Fibroblast of lung (primary cell): ENCODE data around the gene SETBP1. TPM values are rescaled to one million over a fixed set of nuclear protein-coding genes. Genes with fewer than 3 reads are reported as not detected.

Experiments
- DNase-seq, 2 donors: peaks; one replicate each; pipeline versions ENCODE4 v3.0.0 to v3.0.0-alpha.2; 2010; ENCODE audit warnings: low read depth in 2 of 2
- H2AFZ ChIP-seq: 2 replicates; pipeline ENCODE4 v1.5.1; 2012; ENCODE audit warnings: low read length, control low read depth, inconsistent platforms
- H3K27ac ChIP-seq: 2 replicates; pipeline ENCODE4 v1.5.1; 2011; ENCODE audit warnings: low read length, control low read depth; ENCODE audit not compliant: insufficient read depth
- H3K27me3 ChIP-seq: 2 replicates; pipeline ENCODE4 v1.5.1; 2011; ENCODE audit warnings: mild to moderate bottlenecking, low read length; ENCODE audit not compliant: control insufficient read depth, insufficient read depth
- H3K36me3 ChIP-seq: 2 replicates; pipeline ENCODE4 v1.5.1; 2011; ENCODE audit warnings: low read length; ENCODE audit not compliant: control insufficient read depth, insufficient read depth
- H3K4me1 ChIP-seq: 2 replicates; pipeline ENCODE4 v1.5.1; 2011; ENCODE audit warnings: low read length; ENCODE audit not compliant: control insufficient read depth, insufficient read depth; ENCODE audit errors: extremely low read depth
- H3K4me2 ChIP-seq: 2 replicates; pipeline ENCODE4 v1.5.1; 2011; ENCODE audit warnings: low read length, control low read depth; ENCODE audit not compliant: insufficient read depth; ENCODE audit errors: extremely low read depth
- H3K4me3 ChIP-seq, 4 experiments: fragments of 200-600 bp in 1 of 4; sonication (generic) in 1 of 4; replicated peaks in 1 of 4; 2 replicates each; pipeline ENCODE4 v1.5.1; 2011 to 2016; ENCODE audit warnings: low read length in 4 of 4, low read depth in 3 of 4, mild to moderate bottlenecking in 3 of 4, control low read depth in 2 of 4, inconsistent platforms in 1 of 4, mixed read lengths in 1 of 4; ENCODE audit not compliant: insufficient read depth in 1 of 4; ENCODE audit errors: control extremely low read depth in 1 of 4
- H3K79me2 ChIP-seq: 2 replicates; pipeline ENCODE4 v1.5.1; 2012; ENCODE audit warnings: mild to moderate bottlenecking, low read length, inconsistent platforms; ENCODE audit not compliant: control insufficient read depth, insufficient read depth
- H3K9ac ChIP-seq: 2 replicates; pipeline ENCODE4 v1.5.1; 2011; ENCODE audit warnings: mild to moderate bottlenecking, low read length, control low read depth; ENCODE audit not compliant: insufficient read depth
- H3K9me3 ChIP-seq: 2 replicates; pipeline ENCODE4 v1.5.1; 2012; ENCODE audit warnings: low read depth, low read length; ENCODE audit not compliant: control insufficient read depth, insufficient read depth
- H4K20me1 ChIP-seq: 2 replicates; pipeline ENCODE4 v1.5.1; 2011; ENCODE audit warnings: low read length; ENCODE audit not compliant: control insufficient read depth, insufficient read depth; ENCODE audit errors: extremely low read depth
- CTCF ChIP-seq, 2 donors: IDR thresholded peaks in 1 of 2; conservative IDR thresholded peaks in 1 of 2; 1 replicate in 1 of 2; 2 replicates in 1 of 2; pipeline ENCODE4 v1.5.1; 2011 to 2012; ENCODE audit warnings: low read length in 2 of 2, control low read depth in 1 of 2, inconsistent platforms in 1 of 2, low read depth in 1 of 2, mild to moderate bottlenecking in 1 of 2
- EZH2 ChIP-seq: IDR thresholded peaks from 2 replicates; pipeline ENCODE4 v1.5.1; 2012; ENCODE audit warnings: low read length, control low read depth, mild to moderate bottlenecking; ENCODE audit errors: missing control alignments
- polyA plus RNA-seq, 2 donors: library from polyadenylated mRNA; depleted of rRNA in 1 of 2; stranded (reverse) in 1 of 2; unstranded in 1 of 2; fragments of >200 nt; gene quantifications; 2 replicates each; pipeline ENCODE4 v1.2.1, GENCODE V29; 2011 to 2012; ENCODE audit warnings: missing spikeins in 1 of 2
- total RNA-seq: library from RNA; depleted of rRNA; stranded (reverse); fragments of >200 nt; gene quantifications from 2 replicates; pipeline ENCODE4 v1.2.1, GENCODE V29; 2014

The SETBP1 gene
- total and polyA plus RNA-seq, 2 donors (not counting 1 experiment from before 2014, with no cell fraction given), result 4.5 to 5.4 TPM

- H3K27ac ChIP-seq, result no peak overlapping the region
- H3K9me3 ChIP-seq, result no peaks in the 10 kb centered on the region
- H3K36me3 ChIP-seq, result no peaks in the 10 kb centered on the region
- no peak overlapping the region for H3K9ac ChIP-seq
- H3K4me3 ChIP-seq, result no peak overlapping the region
- no peak overlapping the region for H2AFZ ChIP-seq
- H3K79me2 ChIP-seq, result no peaks in the 10 kb centered on the region
- H4K20me1 ChIP-seq, result no peaks in the 10 kb centered on the region
- H3K4me2 ChIP-seq, result no peak overlapping the region
- no peak for DNase-seq
- H3K27me3 ChIP-seq, result no peaks in the 10 kb centered on the region
- TF ChIP-seq EZH2 (no peak), CTCF (conservative IDR thresholded peaks at IDR 0.05 in 1 of 2, IDR thresholded peaks at IDR 0.05 in 1 of 2; ENCODE audit: low read depth in 1 of 2, low read length in 2 of 2) (no peak)
- H3K4me1 ChIP-seq, result no peaks in the 10 kb centered on the region
Measured at GRCh38 chr18:45069546-45069945, 388.9 kb downstream of the SETBP1 start.

- Histone ChIP-seq H4K20me1 (no peaks in the 10 kb centered on the region), H3K27ac (no peak overlapping the region), H3K4me1 (no peaks in the 10 kb centered on the region), H3K4me2 (no peak overlapping the region), H2AFZ (no peak overlapping the region), H3K4me3 (no peak overlapping the region), H3K9me3 (no peaks in the 10 kb centered on the region), H3K9ac (no peak overlapping the region), H3K36me3 (no peaks in the 10 kb centered on the region), H3K79me2 (no peaks in the 10 kb centered on the region), H3K27me3 (no peaks in the 10 kb centered on the region)
- no peak for TF ChIP-seq CTCF (conservative IDR thresholded peaks at IDR 0.05 in 1 of 2, IDR thresholded peaks at IDR 0.05 in 1 of 2; ENCODE audit: low read depth in 1 of 2, low read length in 2 of 2)
- TF ChIP-seq EZH2, result no peak
- no peak for DNase-seq
Measured at GRCh38 chr18:45071956-45072355, 391.3 kb downstream of the SETBP1 start.

- TF ChIP-seq CTCF (conservative IDR thresholded peaks at IDR 0.05 in 1 of 2, IDR thresholded peaks at IDR 0.05 in 1 of 2; ENCODE audit: low read depth in 1 of 2, low read length in 2 of 2) (no peak), EZH2 (no peak)
- DNase-seq, result no peak
- no peaks in the 10 kb centered on the region for H3K4me1 ChIP-seq
Measured at GRCh38 chr18:45073556-45073955, 392.9 kb downstream of the SETBP1 start.

More at GRCh38 chr18:45073556-45073955, 392.9 kb downstream of the SETBP1 start:
- Histone ChIP-seq H3K36me3 (no peaks in the 10 kb centered on the region), H3K79me2 (no peaks in the 10 kb centered on the region), H3K4me3 (no peak overlapping the region), H4K20me1 (no peaks in the 10 kb centered on the region), H3K27ac (no peak overlapping the region), H3K9ac (no peak overlapping the region), H2AFZ (no peak overlapping the region), H3K9me3 (no peaks in the 10 kb centered on the region), H3K27me3 (no peaks in the 10 kb centered on the region), H3K4me2 (no peak overlapping the region)
